H1 (cell line): ENCODE data around the gene WRAP53. TPM values are rescaled to one million over a fixed set of nuclear protein-coding genes. Genes with fewer than 3 reads are reported as not detected.

ENCODE experiments used
- CTCF ChIA-PET: fragments of 300-600 bp; sonication (Branson Sonifier 250); formaldehyde crosslinking; loops from one replicate; lab custom pipeline; 2021; ENCODE audit not compliant: partially characterized antibody; lab: Charles Lee
- POLR2A ChIA-PET: fragments of 300-600 bp; sonication (Branson Sonifier 250); formaldehyde crosslinking; loops from one replicate; lab custom pipeline; 2021; ENCODE audit warnings: inconsistent platforms; ENCODE audit not compliant: partially characterized antibody; lab: Charles Lee
- DNase-seq, 2 experiments: peaks; one replicate each; pipeline versions ENCODE4 v3.0.0 to v3.0.0-alpha.2; 2010 to 2022; ENCODE audit warnings: low spot score in 2 of 2, low read depth in 1 of 2, mixed read lengths in 1 of 2
- FAIRE-seq: peaks from 2 replicates; lab custom pipeline; 2011; peaks lifted over from hg19 to GRCh38; lab: Jason Lieb, UNC
- H2AFZ ChIP-seq: 2 replicates; pipeline ENCODE4 v1.8.1; 2012; ENCODE audit warnings: low read length, inconsistent platforms
- H2AK5ac ChIP-seq: 2 replicates; pipeline ENCODE4 v1.6.1; 2013; ENCODE audit warnings: low read depth, low read length
- H2BK120ac ChIP-seq: replicated peaks from 2 replicates; pipeline ENCODE3; 2013; ENCODE audit warnings: low read depth, low read length, inconsistent platforms
- H2BK12ac ChIP-seq: 2 replicates; pipeline ENCODE4 v1.6.1; 2013; ENCODE audit warnings: low read depth, low read length
- H2BK15ac ChIP-seq: 2 replicates; pipeline ENCODE4 v1.6.1; 2013; ENCODE audit warnings: low read length
- H2BK20ac ChIP-seq: 2 replicates; pipeline ENCODE4 v1.6.1; 2013; ENCODE audit warnings: low read length
- H2BK5ac ChIP-seq: 2 replicates; pipeline ENCODE4 v1.6.1; 2013; ENCODE audit warnings: low read depth, low read length
- H3K14ac ChIP-seq: 2 replicates; pipeline ENCODE4 v1.6.1; 2013; ENCODE audit warnings: inconsistent platforms; ENCODE audit not compliant: insufficient read length
- H3K18ac ChIP-seq: 2 replicates; pipeline ENCODE4 v1.6.1; 2013; ENCODE audit warnings: low read length; ENCODE audit errors: extremely low read depth
- H3K23ac ChIP-seq: 2 replicates; pipeline ENCODE4 v1.6.1; 2013; ENCODE audit warnings: inconsistent platforms; ENCODE audit not compliant: insufficient read length
- H3K23me2 ChIP-seq: 2 replicates; pipeline ENCODE4 v1.6.1; 2013; ENCODE audit warnings: low read depth, low read length
- H3K27ac ChIP-seq: 2 replicates; pipeline ENCODE4 v1.6.1; 2011; ENCODE audit warnings: low read depth, low read length, inconsistent platforms
- H3K27me3 ChIP-seq, 4 experiments: replicated peaks in 1 of 4; 1 replicate in 1 of 4; 2 replicates in 3 of 4; pipeline versions ENCODE4 v1.6.1 to v1.8.1; 2011 to 2013; ENCODE audit warnings: low read length in 3 of 4, mild to moderate bottlenecking in 3 of 4, inconsistent platforms in 2 of 4, mixed read lengths in 2 of 4, moderate library complexity in 1 of 4; ENCODE audit not compliant: control insufficient read depth in 3 of 4, insufficient read depth in 3 of 4; ENCODE audit errors: extremely low read depth in 1 of 4
- H3K36me3 ChIP-seq, 4 experiments: 2 replicates each; pipeline versions ENCODE4 v1.6.1 to v1.8.1; 2011 to 2013; ENCODE audit warnings: mild to moderate bottlenecking in 4 of 4, low read length in 3 of 4, moderate library complexity in 2 of 4, control low read depth in 1 of 4, inconsistent platforms in 1 of 4; ENCODE audit not compliant: insufficient read depth in 4 of 4, control insufficient read depth in 2 of 4
- H3K4ac ChIP-seq: replicated peaks from 2 replicates; pipeline ENCODE3; 2013; ENCODE audit warnings: low read length, low read depth, mixed read lengths, inconsistent platforms; ENCODE audit not compliant: insufficient read length
- H3K4me1 ChIP-seq, 4 experiments: replicated peaks in 1 of 4; 1 replicate in 1 of 4; 2 replicates in 3 of 4; pipeline versions ENCODE4 v1.6.1 to v1.8.1; 2011 to 2013; ENCODE audit warnings: low read length in 3 of 4, inconsistent platforms in 2 of 4, mixed read lengths in 1 of 4; ENCODE audit not compliant: insufficient read depth in 4 of 4, control insufficient read depth in 3 of 4
- H3K4me2 ChIP-seq, 2 experiments: 2 replicates each; pipeline versions ENCODE4 v1.6.1 to v1.8.1; 2011 to 2013; ENCODE audit warnings: low read depth in 2 of 2, low read length in 2 of 2, control low read depth in 1 of 2, inconsistent platforms in 1 of 2, mild to moderate bottlenecking in 1 of 2; ENCODE audit not compliant: insufficient read depth in 1 of 2
- H3K4me3 ChIP-seq, 4 experiments: fragments of 200-600, 300-600 bp in 1 of 4; sonication (generic), shearing (Covaris generic), sonication (Bioruptor Twin) in 1 of 4; 2 replicates each; pipeline versions ENCODE4 v1.5.1 to v1.8.1; 2011 to 2016; ENCODE audit warnings: low read length in 4 of 4, low read depth in 3 of 4, control low read depth in 2 of 4, inconsistent platforms in 2 of 4, mild to moderate bottlenecking in 2 of 4, mixed read lengths in 1 of 4, moderate library complexity in 1 of 4; ENCODE audit not compliant: insufficient read depth in 2 of 4; ENCODE audit errors: extremely low read depth in 1 of 4
- H3K56ac ChIP-seq: replicated peaks from 2 replicates; pipeline ENCODE3; 2013; ENCODE audit warnings: low read depth, mild to moderate bottlenecking, mixed read lengths, low read length, inconsistent platforms; ENCODE audit not compliant: insufficient read length
- H3K79me1 ChIP-seq: 2 replicates; pipeline ENCODE4 v1.6.1; 2013; ENCODE audit warnings: low read depth, low read length, control low read depth
- H3K79me2 ChIP-seq, 2 experiments: 2 replicates each; pipeline versions ENCODE4 v1.6.1 to v1.8.1; 2012 to 2013; ENCODE audit warnings: low read length in 2 of 2, mild to moderate bottlenecking in 2 of 2, inconsistent platforms in 1 of 2; ENCODE audit not compliant: insufficient read depth in 2 of 2, control insufficient read depth in 1 of 2
- H3K9ac ChIP-seq, 4 experiments: replicated peaks in 1 of 4; 1 replicate in 1 of 4; 2 replicates in 3 of 4; pipeline versions ENCODE4 v1.6.1 to v1.8.1; 2011 to 2013; ENCODE audit warnings: low read depth in 3 of 4, low read length in 3 of 4, control low read depth in 2 of 4, mild to moderate bottlenecking in 2 of 4, moderate library complexity in 2 of 4, inconsistent platforms in 1 of 4; ENCODE audit errors: extremely low read depth in 1 of 4
- H3K9me3 ChIP-seq, 2 experiments: 2 replicates each; pipeline versions ENCODE4 v1.6.1 to v1.8.1; 2012 to 2013; ENCODE audit warnings: mild to moderate bottlenecking in 2 of 2, moderate library complexity in 2 of 2, control low read depth in 1 of 2, inconsistent platforms in 1 of 2, low read depth in 1 of 2, low read length in 1 of 2, mixed read lengths in 1 of 2; ENCODE audit not compliant: insufficient read depth in 2 of 2
- H4K20me1 ChIP-seq, 2 experiments: replicated peaks in 1 of 2; 2 replicates each; pipeline versions ENCODE3 to v1.8.1; 2011 to 2013; ENCODE audit warnings: inconsistent platforms in 2 of 2, low read length in 2 of 2, mild to moderate bottlenecking in 1 of 2; ENCODE audit not compliant: insufficient read depth in 2 of 2, control insufficient read depth in 1 of 2
- H4K5ac ChIP-seq: 2 replicates; pipeline ENCODE4 v1.6.1; 2013; ENCODE audit warnings: low read length, low read depth, mixed read lengths, inconsistent platforms; ENCODE audit not compliant: insufficient read length
- H4K8ac ChIP-seq: 2 replicates; pipeline ENCODE4 v1.8.0; 2013; ENCODE audit warnings: mild to moderate bottlenecking, moderate library complexity, low read length, inconsistent platforms; ENCODE audit not compliant: insufficient read depth; ENCODE audit errors: extremely low read depth
- H4K91ac ChIP-seq: replicated peaks from 2 replicates; pipeline ENCODE3; 2013; ENCODE audit warnings: low read length, mixed read lengths, inconsistent platforms; ENCODE audit not compliant: insufficient read length
- BACH1 ChIP-seq: IDR thresholded peaks from 2 replicates; pipeline ENCODE4 v1.6.1; 2012; ENCODE audit warnings: low read length, improper control_type of control experiment
- WGBS, 2 experiments: shearing (Covaris generic) in 1 of 2; methylation state at CpG; one replicate each; pipeline versions ENCODE4 v1.1.6 to v1.1.7; 2013 to 2015; ENCODE audit warnings: low lambda C conversion rate in 2 of 2, mixed read lengths in 2 of 2, inconsistent platforms in 1 of 2, low coverage in 1 of 2, missing lambda C conversion rate in 1 of 2; ENCODE audit not compliant: insufficient replicate concordance in 2 of 2, insufficient coverage in 1 of 2, insufficient read length in 1 of 2; ENCODE audit errors: extremely low coverage in 1 of 2, missing lambda C conversion rate in 1 of 2; 5-methylcytosine and 5-hydroxymethylcytosine counted together
- polyA plus RNA-seq, 7 experiments: library from polyadenylated mRNA; depleted of rRNA in 3 of 7; stranded (reverse) in 5 of 7; unstranded in 2 of 7; fragments of >200 nt in 5 of 7; fragments of 200-250 nt in 2 of 7; gene quantifications; 1 replicate in 5 of 7; 2 replicates in 1 of 7; 4 replicates in 1 of 7; pipeline versions ENCODE4 v1.2.1 to v1.2.3, GENCODE V29; 2011 to 2013; ENCODE audit warnings: missing spikeins in 2 of 7, mixed read lengths in 2 of 7
- total RNA-seq: library from RNA; stranded (reverse); fragmentation: NEBNext Ultra II Directional; extraction: Animal tissue kit (Norgen Biotek cat#: 25700); gene quantifications from 2 replicates; pipeline ENCODE4 v1.2.1, GENCODE V29; 2021
- TF ChIP-seq, protein P1 (sequence below): IDR thresholded peaks from 2 replicates; pipeline ENCODE4 v1.6.1; 2011; ENCODE audit warnings: low read depth, mild to moderate bottlenecking, low read length; ENCODE audit not compliant: insufficient read depth

WRAP53 gene
- total and polyA plus RNA-seq, 2 of the 8 experiments (the other 6 are each of a cell fraction or from before 2014, with no cell fraction given) = 29.2 to 30.1 TPM

- Histone ChIP-seq H4K8ac (no peak overlapping the region), H2AK5ac (no peak overlapping the region), H4K20me1 (peaks cover 0 to 7% of the 10 kb centered on the region in 2 experiments), H3K9me3 (no peaks in the 10 kb centered on the region), H3K4me2 (no peak overlapping the region), H3K23me2 (peaks cover 19% of the 10 kb centered on the region; the same call in 1 of the 2 replicates), H2AFZ (no peak overlapping the region), H3K36me3 (no peaks in the 10 kb centered on the region), H2BK12ac (no peak overlapping the region), H3K79me1 (no peaks in the 10 kb centered on the region; the same call in 1 of the 2 replicates), H3K4ac (no peak overlapping the region), H3K4me3 (no peak overlapping the region), H3K27me3 (peaks cover 0 to 7% (median 3%) of the 10 kb centered on the region in 4 experiments; a peak in 3 of 7 replicates), H3K23ac (no peak overlapping the region), H2BK20ac (no peak overlapping the region), H2BK5ac (no peak overlapping the region), H3K4me1 (peaks cover 6 to 31% (median 22%) of the 10 kb centered on the region in 4 experiments), H4K5ac (no peak overlapping the region), H2BK15ac (no peak overlapping the region), H3K56ac (no peak overlapping the region), H3K14ac (no peak overlapping the region), H3K18ac (no peak overlapping the region), H2BK120ac (no peak overlapping the region), H3K27ac (no peak overlapping the region), H4K91ac (no peak overlapping the region), H3K9ac (no peak overlapping the region), H3K79me2 (no peaks in the 10 kb centered on the region)
- ChIA-PET CTCF (interaction anchor here (3.9 to 10.1 kb wide), 4 partner anchors 9 to 75 kb away, joined by 31 to 86 read pairs (median 66); partner anchors contain the start of genes DNAH2, TP53 and WRAP53), POLR2A (interaction anchor here (0.7 to 11.4 kb wide), 4 partner anchors 9 to 80 kb away, joined by 3 to 186 read pairs (median 10); partner anchors contain the start of genes ATP1B2, SAT2, TP53 and WRAP53)
- DNase-seq (no peak), FAIRE-seq (no peak)
- WGBS, 2 experiments = 92% methylated on average over 19 of the region's 22 CpGs; no CpG with 5 or more reads in 1 of the 2 experiments
- TF ChIP-seq, protein P1, sequence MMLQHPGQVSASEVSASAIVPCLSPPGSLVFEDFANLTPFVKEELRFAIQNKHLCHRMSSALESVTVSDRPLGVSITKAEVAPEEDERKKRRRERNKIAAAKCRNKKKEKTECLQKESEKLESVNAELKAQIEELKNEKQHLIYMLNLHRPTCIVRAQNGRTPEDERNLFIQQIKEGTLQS = no peak
- no peak for TF ChIP-seq BACH1
These were observed 19.8 kb downstream of the WRAP53 start for GRCh38 chr17:7707858-7708750.
